ENCODE data around the gene CYP4V2. TPM values are rescaled to one million over a fixed set of nuclear protein-coding genes. Genes with fewer than 3 reads are reported as not detected.

CYP4V2 gene
- total RNA-seq, 1 experiment from 2014 or later: 4.6 TPM

Other genes with a start within 250 kb of the CYP4V2 start
- gene TLR3, start 122.4 kb upstream of the CYP4V2 start, total RNA-seq (2014; rRNA removed; shearing (Covaris generic)): not detected in 2 replicates
- gene FAM149A, start 86.9 kb upstream of the CYP4V2 start, total RNA-seq (2014; rRNA removed; shearing (Covaris generic)): 0.13 and 0.53 TPM in 2 replicates
- not detected in 2 replicates for gene KLKB1, start 35.9 kb downstream of the CYP4V2 start, total RNA-seq (2014; rRNA removed; shearing (Covaris generic))
- gene F11, start 74.6 kb downstream of the CYP4V2 start, total RNA-seq (2014; rRNA removed; shearing (Covaris generic)): 0.42 and 0.79 TPM in 2 replicates

Measured in SJCRH30 (cell line).